Mesenchymal stem cell (in vitro differentiated cells and primary cell): ENCODE measurements around the gene FAS.

Source experiments
- DNase-seq: peaks from one replicate; pipeline ENCODE4 v3.0.0-alpha.2; 2013
- H2AFZ ChIP-seq: one replicate; pipeline ENCODE4 v1.6.1; 2013; ENCODE audit warnings: low read depth, mild to moderate bottlenecking, control low read depth, inconsistent platforms, low read length, moderate library complexity
- H2AK5ac ChIP-seq: 2 replicates; pipeline ENCODE4 v1.6.1; 2013; ENCODE audit warnings: low read length, moderate library complexity, mild to moderate bottlenecking, inconsistent platforms; ENCODE audit not compliant: severe bottlenecking
- H2BK120ac ChIP-seq: one replicate; pipeline ENCODE4 v1.6.1; 2013; ENCODE audit warnings: low read depth, mild to moderate bottlenecking, inconsistent platforms, low read length, moderate library complexity
- H2BK12ac ChIP-seq, 2 experiments: one replicate each; pipeline ENCODE4 v1.6.1; 2013; ENCODE audit warnings: inconsistent platforms in 2 of 2, low read length in 2 of 2, mild to moderate bottlenecking in 2 of 2, moderate library complexity in 2 of 2, control low read depth in 1 of 2
- H2BK15ac ChIP-seq: one replicate; pipeline ENCODE4 v1.6.1; 2013; ENCODE audit warnings: mild to moderate bottlenecking, low read depth, inconsistent platforms; ENCODE audit not compliant: poor library complexity, severe bottlenecking
- H2BK5ac ChIP-seq: 2 replicates; pipeline ENCODE4 v1.6.1; 2013; ENCODE audit warnings: low read depth, mild to moderate bottlenecking, low read length, control low read depth, inconsistent platforms; ENCODE audit not compliant: poor library complexity, severe bottlenecking
- H3K14ac ChIP-seq, 2 experiments: one replicate each; pipeline ENCODE4 v1.6.1; 2013; ENCODE audit warnings: inconsistent platforms in 2 of 2, low read length in 2 of 2, control low read depth in 1 of 2, mild to moderate bottlenecking in 1 of 2, moderate library complexity in 1 of 2
- H3K18ac ChIP-seq, 2 experiments: one replicate each; pipeline ENCODE4 v1.6.1; 2013; ENCODE audit warnings: inconsistent platforms in 2 of 2, low read length in 2 of 2, control low read depth in 1 of 2, low read depth in 1 of 2, mild to moderate bottlenecking in 1 of 2
- H3K23ac ChIP-seq, 2 experiments: one replicate each; pipeline ENCODE4 v1.6.1; 2013; ENCODE audit warnings: inconsistent platforms in 2 of 2, low read length in 2 of 2, mild to moderate bottlenecking in 2 of 2, moderate library complexity in 2 of 2, control low read depth in 1 of 2
- H3K27ac ChIP-seq: 2 replicates; pipeline ENCODE4 v1.5.1; 2013; ENCODE audit warnings: mild to moderate bottlenecking, moderate library complexity, low read length, control low read depth, inconsistent platforms; ENCODE audit not compliant: poor library complexity, severe bottlenecking
- H3K27me3 ChIP-seq, 2 experiments: 2 replicates each; pipeline versions ENCODE4 v1.6.1 to v1.7.0; 2013; ENCODE audit warnings: low read length in 2 of 2, mild to moderate bottlenecking in 2 of 2, moderate library complexity in 2 of 2, control low read depth in 1 of 2, inconsistent platforms in 1 of 2; ENCODE audit not compliant: control insufficient read depth in 1 of 2, insufficient read depth in 1 of 2
- H3K36me3 ChIP-seq, 2 experiments: 2 replicates each; pipeline versions ENCODE4 v1.6.1 to v1.7.0; 2013; ENCODE audit warnings: low read length in 2 of 2, control low read depth in 1 of 2, inconsistent platforms in 1 of 2, low read depth in 1 of 2, mild to moderate bottlenecking in 1 of 2; ENCODE audit not compliant: insufficient read depth in 2 of 2, control insufficient read depth in 1 of 2
- H3K4ac ChIP-seq, 2 experiments: one replicate each; pipeline ENCODE4 v1.6.1; 2013; ENCODE audit warnings: inconsistent platforms in 2 of 2, low read length in 2 of 2, mild to moderate bottlenecking in 2 of 2, moderate library complexity in 2 of 2, control low read depth in 1 of 2, low read depth in 1 of 2
- H3K4me1 ChIP-seq: 2 replicates; pipeline ENCODE4 v1.6.1; 2013; ENCODE audit warnings: low read depth, low read length, control low read depth; ENCODE audit not compliant: control insufficient read depth, insufficient read depth
- H3K4me2 ChIP-seq: 2 replicates; pipeline ENCODE4 v1.6.1; 2013; ENCODE audit warnings: low read length, mild to moderate bottlenecking, inconsistent platforms; ENCODE audit not compliant: poor library complexity, severe bottlenecking
- H3K4me3 ChIP-seq, 2 experiments: 2 replicates each; pipeline versions ENCODE4 v1.5.1 to v1.7.0; 2013; ENCODE audit warnings: low read length in 2 of 2, mild to moderate bottlenecking in 2 of 2, control low read depth in 1 of 2, low read depth in 1 of 2; ENCODE audit not compliant: insufficient read depth in 1 of 2
- H3K79me1 ChIP-seq: replicated peaks from 2 replicates; pipeline ENCODE4 v1.6.1; 2013; ENCODE audit warnings: mild to moderate bottlenecking, control low read depth, low read length, inconsistent platforms; ENCODE audit not compliant: poor library complexity, severe bottlenecking
- H3K9ac ChIP-seq: 2 replicates; pipeline ENCODE4 v1.7.0; 2013; ENCODE audit warnings: mild to moderate bottlenecking, low read length, moderate library complexity
- H3K9me3 ChIP-seq: 2 replicates; pipeline ENCODE4 v1.7.0; 2013; ENCODE audit warnings: mild to moderate bottlenecking, low read length; ENCODE audit not compliant: control insufficient read depth
- H4K8ac ChIP-seq: one replicate; pipeline ENCODE4 v1.6.1; 2013; ENCODE audit warnings: inconsistent platforms, mild to moderate bottlenecking, low read length, moderate library complexity
- H4K91ac ChIP-seq: one replicate; pipeline ENCODE4 v1.6.1; 2013; ENCODE audit warnings: mild to moderate bottlenecking, low read length, inconsistent platforms
- WGBS: methylation state at CpG from one replicate; pipeline ENCODE4 v1.1.7; 2013; ENCODE audit warnings: mixed read lengths; 5-methylcytosine and 5-hydroxymethylcytosine counted together

Gene FAS

GRCh38 chr10:88995156-88995876, 4.7 kb downstream of the FAS start:
- Histone ChIP-seq H3K14ac (no peak overlapping the region), H2AK5ac (no peak overlapping the region), H3K27ac (no peak overlapping the region), H3K4me2 (no peak overlapping the region), H3K9me3 (no peaks in the 10 kb centered on the region), H2AFZ (no peak overlapping the region), H3K4me3 (no peak overlapping the region), H3K4me1 (peaks cover 3% of the 10 kb centered on the region), H3K18ac (no peak overlapping the region), H3K79me1 (peaks cover 24% of the 10 kb centered on the region), H3K36me3 (no peaks in the 10 kb centered on the region), H3K9ac (peak overlapping the region; percentile 31), H2BK5ac (no peak overlapping the region), H2BK15ac (no peak overlapping the region), H2BK120ac (no peak overlapping the region), H2BK12ac (no peak overlapping the region), H4K8ac (no peak overlapping the region), H3K4ac (no peak overlapping the region), H3K27me3 (no peaks in the 10 kb centered on the region), H3K23ac (no peak overlapping the region), H4K91ac (no peak overlapping the region)
- DNase-seq, result no peak
- 94% methylated on average over 5 of the region's 7 CpGs for WGBS

- no peak overlapping the region for H3K23ac ChIP-seq
These were observed 6.3 kb downstream of the FAS start for GRCh38 chr10:88996927-88997326.

GRCh38 chr10:88999625-89000024, 9.0 kb downstream of the FAS start:
- Histone ChIP-seq H2AFZ (no peak overlapping the region), H3K4me2 (no peak overlapping the region), H3K79me1 (peaks cover 32% of the 10 kb centered on the region), H2BK5ac (no peak overlapping the region), H2BK15ac (no peak overlapping the region), H3K4me1 (peaks cover 5% of the 10 kb centered on the region), H3K9me3 (no peaks in the 10 kb centered on the region), H3K18ac (no peak overlapping the region), H3K27me3 (no peaks in the 10 kb centered on the region), H3K9ac (peak overlapping the region; percentile 96), H3K4ac (no peak overlapping the region), H3K36me3 (peaks cover 0 to 22% of the 10 kb centered on the region in 2 experiments), H2BK12ac (no peak overlapping the region), H3K27ac (no peak overlapping the region), H4K8ac (no peak overlapping the region), H3K14ac (no peak overlapping the region), H4K91ac (no peak overlapping the region), H3K4me3 (peak overlapping the region in 1 of 2 experiments; percentile 64), H2BK120ac (no peak overlapping the region), H2AK5ac (no peak overlapping the region), H3K23ac (no peak overlapping the region)
- WGBS, result no CpG with 5 or more reads among the region's 1 CpG
- DNase-seq, result no peak

More at GRCh38 chr10:88996927-88997326, 6.3 kb downstream of the FAS start:
- H2BK15ac ChIP-seq, result no peak overlapping the region
- no peak for DNase-seq
- WGBS, result no CpG with 5 or more reads among the region's 1 CpG
- H3K4me3 ChIP-seq, result no peak overlapping the region
- no peaks in the 10 kb centered on the region for H3K9me3 ChIP-seq
- no peak overlapping the region for H3K4me2 ChIP-seq
- no peak overlapping the region for H3K4ac ChIP-seq
- H3K18ac ChIP-seq, result no peak overlapping the region
- peaks cover 34% of the 10 kb centered on the region for H3K79me1 ChIP-seq
- H4K8ac ChIP-seq, result no peak overlapping the region
- H2AFZ ChIP-seq, result no peak overlapping the region
- no peak overlapping the region for H2BK5ac ChIP-seq
- peaks cover 5% of the 10 kb centered on the region for H3K4me1 ChIP-seq
- no peak overlapping the region for H4K91ac ChIP-seq
- H3K9ac ChIP-seq, result no peak overlapping the region
- no peak overlapping the region for H3K14ac ChIP-seq
- no peaks in the 10 kb centered on the region for H3K27me3 ChIP-seq
- no peak overlapping the region for H3K27ac ChIP-seq
- H2BK120ac ChIP-seq, result no peak overlapping the region
- no peaks in the 10 kb centered on the region for H3K36me3 ChIP-seq
- H2AK5ac ChIP-seq, result no peak overlapping the region
- H2BK12ac ChIP-seq, result no peak overlapping the region

- 93% methylated on average over 5 of the region's 5 CpGs for WGBS
These were observed 10.6 kb downstream of the FAS start for GRCh38 chr10:89001024-89001728.

More at GRCh38 chr10:89001024-89001728, 10.6 kb downstream of the FAS start:
- H3K14ac ChIP-seq, result no peak overlapping the region
- H4K91ac ChIP-seq, result no peak overlapping the region
- no peak overlapping the region for H3K4me2 ChIP-seq
- no peak overlapping the region for H4K8ac ChIP-seq
- H3K9me3 ChIP-seq, result no peaks in the 10 kb centered on the region
- H3K36me3 ChIP-seq, result peaks cover 0 to 36% of the 10 kb centered on the region in 2 experiments
- H2BK120ac ChIP-seq, result no peak overlapping the region
- no peak overlapping the region for H3K18ac ChIP-seq
- no peak overlapping the region for H2BK5ac ChIP-seq
- no peak overlapping the region for H3K27ac ChIP-seq
- no peak overlapping the region for H2BK15ac ChIP-seq
- H3K4me1 ChIP-seq, result peaks cover 2% of the 10 kb centered on the region
- H3K79me1 ChIP-seq, result peaks cover 26% of the 10 kb centered on the region
- H3K27me3 ChIP-seq, result no peaks in the 10 kb centered on the region
- H2AK5ac ChIP-seq, result no peak overlapping the region
- no peak overlapping the region for H3K23ac ChIP-seq
- H2AFZ ChIP-seq, result no peak overlapping the region
- peak overlapping the region in 1 of 2 experiments; percentile 64 for H3K4me3 ChIP-seq
- H3K9ac ChIP-seq, result peak overlapping the region; percentile 96
- no peak for DNase-seq
- no peak overlapping the region for H2BK12ac ChIP-seq
- no peak overlapping the region for H3K4ac ChIP-seq
